ENCODE data around the gene FRMD5. TPM values are rescaled to one million over a fixed set of nuclear protein-coding genes. Genes with fewer than 3 reads are reported as not detected.

FRMD5 gene
- total RNA-seq, 2 experiments from 2014 or later: 0.15 TPM; not detected in 1

DNA sequence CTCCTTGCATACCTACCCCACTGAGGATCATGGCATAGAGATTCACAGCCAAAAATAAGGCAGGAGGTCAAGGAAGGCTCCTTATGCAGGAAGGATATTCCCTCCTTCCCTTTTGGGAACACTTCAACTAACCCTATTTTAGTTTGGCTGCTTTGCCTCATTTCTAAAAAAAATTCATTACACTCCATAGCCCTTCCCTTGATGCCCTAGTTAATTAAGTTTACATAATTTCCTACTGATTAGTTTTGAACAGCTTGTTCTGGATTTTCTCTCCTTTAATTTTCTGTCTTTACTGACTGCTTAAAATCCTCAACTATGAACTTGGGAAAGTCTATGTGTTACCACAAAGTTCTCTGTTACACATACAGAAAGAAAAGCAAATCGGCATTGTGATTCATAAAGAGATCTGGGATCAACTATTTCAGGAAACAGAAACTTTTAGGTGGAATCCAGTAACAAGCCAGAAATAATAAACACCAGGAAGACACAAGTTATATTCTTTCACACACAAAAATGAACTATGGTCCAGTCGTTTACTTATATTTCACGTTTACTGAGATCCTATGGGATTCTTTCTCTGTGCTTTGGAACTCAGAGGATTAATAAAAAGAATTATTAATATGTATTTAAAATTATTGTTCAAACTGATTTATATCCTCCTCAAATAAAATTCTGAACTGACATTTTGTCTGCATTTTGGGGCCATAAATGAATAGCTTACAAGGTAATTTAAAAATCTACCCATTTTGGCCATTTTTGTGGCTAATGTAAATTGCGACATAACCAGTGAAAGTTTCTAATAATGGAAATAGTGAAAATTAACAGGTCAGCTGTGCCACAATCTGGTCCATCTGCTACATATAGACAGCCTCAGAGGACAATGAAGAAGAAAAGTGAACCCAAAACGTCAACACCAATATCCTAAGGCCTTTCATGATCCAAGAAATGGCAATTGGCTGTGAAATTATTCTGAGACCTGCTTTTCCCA is 113.8 kb downstream of the FRMD5 start:
- H3K4me1 Mint-ChIP-seq: no peaks in the 10 kb centered on the region
- no peak for DNase-seq
- no peaks in the 10 kb centered on the region for H3K36me3 Mint-ChIP-seq (ENCODE audit: low read depth)
- POLR2A ChIA-PET: no interaction called here
- H3K9me3 Mint-ChIP-seq: no peaks in the 10 kb centered on the region
- peaks cover 47% of the 10 kb centered on the region for H3K27me3 Mint-ChIP-seq
- H3K4me3 Mint-ChIP-seq: no peak overlapping the region
- CTCF ChIA-PET: no interaction called here
- H3K27ac Mint-ChIP-seq: no peak overlapping the region

DNA sequence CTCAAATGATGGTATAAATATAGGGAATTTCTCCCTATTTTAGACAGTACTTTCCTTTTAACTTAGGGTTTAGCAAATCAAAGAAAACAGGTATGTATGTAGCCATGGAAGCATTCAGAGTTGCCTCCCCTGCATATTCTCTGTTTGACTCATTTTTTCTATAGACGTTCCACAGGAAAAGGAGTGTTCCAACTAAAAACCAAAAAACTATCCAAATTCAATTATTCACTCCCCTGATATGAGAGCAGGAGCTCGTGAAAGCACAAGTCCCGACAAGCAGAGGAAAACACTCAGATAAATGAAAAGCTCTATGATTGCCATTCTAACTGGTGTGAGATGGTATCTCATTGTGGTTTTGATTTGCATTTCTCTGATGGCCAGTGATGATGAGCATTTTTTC is 119.5 kb downstream of the FRMD5 start:
- H3K36me3 Mint-ChIP-seq (ENCODE audit: low read depth): no peaks in the 10 kb centered on the region
- CTCF ChIA-PET: no interaction called here

DNA sequence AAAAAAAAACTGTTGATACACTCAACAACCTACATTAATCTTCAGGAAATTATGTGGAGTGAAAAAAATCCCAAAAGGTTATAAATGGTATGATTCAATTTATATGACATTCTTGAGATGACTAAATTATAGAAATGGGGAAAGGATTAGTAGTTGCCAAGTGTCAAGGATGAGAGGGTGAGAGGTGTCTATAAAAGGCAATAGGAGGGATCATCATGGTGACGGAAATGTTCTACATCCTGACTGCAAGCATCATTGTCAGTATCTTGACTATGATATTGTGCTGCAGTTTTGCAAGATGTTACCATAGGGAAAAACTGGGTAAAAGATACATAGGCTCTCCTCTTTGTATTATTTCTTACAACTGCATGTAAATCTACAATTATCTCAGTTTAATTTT is 125.6 kb downstream of the FRMD5 start:
- CTCF ChIA-PET: interaction anchor here (1.5 kb wide), 1 partner anchor 12 kb away, joined by 7 read pairs; no protein-coding TSS in a partner anchor
- POLR2A ChIA-PET: no interaction called here
- Mint-ChIP-seq H3K27me3 (peaks cover 45% of the 10 kb centered on the region), H3K27ac (no peak overlapping the region), H3K4me3 (no peak overlapping the region), H3K36me3 (ENCODE audit: low read depth) (no peaks in the 10 kb centered on the region), H3K9me3 (no peaks in the 10 kb centered on the region), H3K4me1 (no peaks in the 10 kb centered on the region)
- DNase-seq: no peak

More for the DNA sequence above, 119.5 kb downstream of the FRMD5 start:
- Mint-ChIP-seq H3K4me3 (no peak overlapping the region), H3K27ac (no peak overlapping the region), H3K9me3 (no peaks in the 10 kb centered on the region), H3K4me1 (no peaks in the 10 kb centered on the region), H3K27me3 (peaks cover 39% of the 10 kb centered on the region)
- DNase-seq: no peak
- POLR2A ChIA-PET: no interaction called here

DNA sequence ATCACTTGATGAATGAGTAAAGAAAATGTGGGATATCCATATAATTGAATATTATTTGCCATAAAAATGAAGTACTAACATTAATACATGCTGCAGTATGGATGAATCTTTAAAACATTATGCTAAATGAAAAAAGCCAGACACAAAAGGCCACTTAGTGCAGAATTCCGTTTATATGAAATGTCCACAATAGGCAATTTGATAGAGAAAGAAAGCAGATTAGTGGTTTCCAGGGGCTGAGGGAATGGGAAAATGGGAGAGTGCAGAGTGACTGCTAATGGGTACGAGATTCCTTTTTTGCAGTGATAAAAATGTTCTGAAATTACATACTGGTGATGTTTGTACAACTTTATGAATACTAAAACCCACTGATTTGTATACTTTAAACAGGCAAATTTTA is 126.7 kb downstream of the FRMD5 start:
- DNase-seq: no peak
- Mint-ChIP-seq H3K27me3 (peaks cover 45% of the 10 kb centered on the region), H3K9me3 (no peaks in the 10 kb centered on the region), H3K27ac (no peak overlapping the region), H3K36me3 (ENCODE audit: low read depth) (no peaks in the 10 kb centered on the region), H3K4me3 (no peak overlapping the region), H3K4me1 (no peaks in the 10 kb centered on the region)
- POLR2A ChIA-PET: no interaction called here
- CTCF ChIA-PET: no interaction called here

DNA sequence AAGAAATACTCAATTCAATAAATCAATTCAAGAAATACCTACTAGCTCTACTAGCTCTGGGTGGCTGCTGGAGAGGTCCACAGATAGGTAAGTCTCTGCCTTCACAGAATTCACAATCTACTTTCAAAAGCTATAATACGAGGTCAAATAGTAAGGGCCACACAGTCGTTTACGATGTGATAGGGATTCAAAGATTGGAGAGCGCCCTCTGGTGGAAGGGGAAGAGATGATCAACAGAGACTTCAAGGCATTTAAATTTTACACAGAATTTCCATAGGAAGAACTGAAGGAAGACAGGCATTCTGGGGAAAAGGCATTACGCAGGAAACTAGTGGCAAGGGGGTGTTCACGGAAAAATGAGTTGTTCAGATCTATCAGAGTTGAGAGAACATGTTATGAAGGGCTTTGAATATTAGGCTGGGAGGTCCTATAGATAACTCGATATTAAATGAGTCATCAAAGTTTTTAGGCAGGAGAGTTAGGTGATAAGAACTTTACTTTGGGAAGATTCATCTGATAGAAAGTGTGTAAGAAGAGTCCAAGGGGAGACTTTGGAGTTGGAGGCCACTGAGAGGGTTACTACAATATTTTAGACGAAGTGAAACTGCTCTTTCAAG is 128.8 kb downstream of the FRMD5 start:
- Mint-ChIP-seq H3K4me3 (no peak overlapping the region), H3K27ac (no peak overlapping the region), H3K4me1 (no peaks in the 10 kb centered on the region), H3K36me3 (ENCODE audit: low read depth) (no peaks in the 10 kb centered on the region), H3K9me3 (no peaks in the 10 kb centered on the region), H3K27me3 (peaks cover 45% of the 10 kb centered on the region)
- CTCF ChIA-PET: interaction anchor here (0.7 to 1.6 kb wide), 6 partner anchors 11 to 1160 kb away, joined by 3 to 6 read pairs (median 3); no protein-coding TSS in a partner anchor
- peak; percentile 78 for DNase-seq
- POLR2A ChIA-PET: no interaction called here

DNA sequence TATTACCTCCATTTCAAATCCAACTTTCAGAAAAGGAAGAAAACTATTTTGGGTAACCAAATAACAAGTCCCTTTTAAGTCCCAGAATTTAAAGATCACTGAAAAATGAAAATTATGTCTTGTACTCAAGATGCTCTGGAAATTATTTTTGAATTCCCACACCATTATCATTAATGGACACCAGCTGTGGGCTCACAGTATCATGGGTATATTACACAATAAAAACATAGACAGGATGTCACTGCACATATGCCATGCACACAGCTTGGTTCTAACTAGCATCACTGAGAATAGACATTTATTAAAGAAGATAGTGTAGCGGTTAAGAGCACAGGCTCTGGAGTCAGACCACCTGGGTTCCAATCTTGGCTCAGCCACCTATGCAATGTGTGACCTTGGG is 130.4 kb downstream of the FRMD5 start:
- H3K36me3 Mint-ChIP-seq (ENCODE audit: low read depth): no peaks in the 10 kb centered on the region
- DNase-seq: no peak
- no peak overlapping the region for H3K4me3 Mint-ChIP-seq
- H3K9me3 Mint-ChIP-seq: no peaks in the 10 kb centered on the region
- POLR2A ChIA-PET: no interaction called here
- H3K27me3 Mint-ChIP-seq: peaks cover 43% of the 10 kb centered on the region
- CTCF ChIA-PET: no interaction called here
- H3K4me1 Mint-ChIP-seq: no peaks in the 10 kb centered on the region
- no peak overlapping the region for H3K27ac Mint-ChIP-seq

DNA sequence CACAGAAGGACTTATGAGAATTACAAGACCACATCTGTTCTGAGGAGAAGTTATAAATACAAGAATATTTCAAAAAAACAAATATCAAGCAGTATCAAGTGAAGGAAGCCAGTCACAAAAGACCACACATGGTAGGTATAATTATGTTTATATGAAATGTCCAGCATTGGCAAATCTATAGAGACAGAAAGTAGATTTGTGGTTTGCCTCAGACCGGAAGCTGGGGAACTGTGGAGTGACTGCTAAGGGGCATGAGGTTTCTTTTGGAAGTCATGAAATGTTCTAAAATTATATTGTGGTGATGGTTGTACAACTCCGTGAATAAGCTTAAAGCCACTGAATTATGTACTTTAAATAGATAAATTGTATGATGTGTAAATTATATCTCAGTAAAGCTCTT is 136.9 kb downstream of the FRMD5 start:
- CTCF ChIA-PET: interaction anchor here (1.6 kb wide), 1 partner anchor 12 kb away, joined by 7 read pairs; no protein-coding TSS in a partner anchor
- POLR2A ChIA-PET: no interaction called here
- Mint-ChIP-seq H3K4me1 (no peaks in the 10 kb centered on the region), H3K36me3 (ENCODE audit: low read depth) (no peaks in the 10 kb centered on the region), H3K4me3 (no peak overlapping the region), H3K9me3 (no peaks in the 10 kb centered on the region), H3K27ac (no peak overlapping the region), H3K27me3 (peaks cover 42% of the 10 kb centered on the region)
- no peak for DNase-seq

DNA sequence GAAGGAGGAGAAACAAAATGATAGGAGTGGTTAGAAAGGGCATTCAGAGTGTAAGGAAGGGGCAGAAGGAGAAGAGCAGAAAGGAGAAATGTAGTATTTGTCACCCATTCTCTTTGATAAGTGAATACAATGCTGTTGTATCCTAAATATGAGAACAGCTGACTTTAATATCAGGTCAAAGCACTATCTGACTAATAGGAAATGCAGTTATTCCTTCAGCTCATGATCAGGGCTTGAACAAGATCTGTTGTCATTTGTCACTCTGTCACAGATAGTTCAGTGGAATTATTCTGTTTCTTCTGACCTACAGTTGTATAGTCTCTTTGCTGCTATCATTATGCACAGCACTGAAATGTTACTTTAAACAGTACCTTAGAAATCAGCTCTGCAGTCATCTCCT is 149.4 kb downstream of the FRMD5 start:
- H3K4me1 Mint-ChIP-seq: no peaks in the 10 kb centered on the region
- CTCF ChIA-PET: interaction anchor here (0.6 kb wide), 1 partner anchor 217 kb away, joined by 3 read pairs; no protein-coding TSS in a partner anchor
- POLR2A ChIA-PET: no interaction called here
- H3K27me3 Mint-ChIP-seq: peaks cover 30% of the 10 kb centered on the region
- H3K9me3 Mint-ChIP-seq: peaks cover under 1% of the 10 kb centered on the region
- no peaks in the 10 kb centered on the region for H3K36me3 Mint-ChIP-seq (ENCODE audit: low read depth)
- H3K4me3 Mint-ChIP-seq: no peak overlapping the region
- DNase-seq: no peak
- no peak overlapping the region for H3K27ac Mint-ChIP-seq

DNA sequence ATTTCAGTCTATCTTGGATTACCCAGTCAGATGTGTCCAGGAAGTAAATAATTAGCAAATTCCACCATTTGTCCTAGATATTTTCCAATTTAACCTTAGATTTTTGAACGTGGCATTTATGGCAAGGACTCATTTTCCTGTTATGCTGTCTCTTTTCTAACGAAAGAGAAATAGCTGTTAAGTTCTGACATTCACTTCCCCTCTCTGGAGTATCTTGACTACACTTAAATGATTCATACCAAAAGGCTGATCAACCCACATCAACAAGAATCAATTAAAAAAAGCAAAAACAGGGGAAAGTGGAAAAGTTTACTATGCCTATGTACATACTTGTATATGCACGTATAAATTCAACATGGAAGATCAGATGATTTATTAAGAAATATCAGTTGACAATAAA is 149.9 kb downstream of the FRMD5 start:
- no peak overlapping the region for H3K4me3 Mint-ChIP-seq
- H3K27me3 Mint-ChIP-seq: peaks cover 32% of the 10 kb centered on the region
- peaks cover 2% of the 10 kb centered on the region for H3K9me3 Mint-ChIP-seq
- H3K36me3 Mint-ChIP-seq (ENCODE audit: low read depth): no peaks in the 10 kb centered on the region
- POLR2A ChIA-PET: interaction anchor here (0.7 kb wide), 1 partner anchor 105 kb away, joined by 3 read pairs; no protein-coding TSS in a partner anchor
- no peaks in the 10 kb centered on the region for H3K4me1 Mint-ChIP-seq
- no peak for DNase-seq
- no peak overlapping the region for H3K27ac Mint-ChIP-seq
- CTCF ChIA-PET: no interaction called here

DNA sequence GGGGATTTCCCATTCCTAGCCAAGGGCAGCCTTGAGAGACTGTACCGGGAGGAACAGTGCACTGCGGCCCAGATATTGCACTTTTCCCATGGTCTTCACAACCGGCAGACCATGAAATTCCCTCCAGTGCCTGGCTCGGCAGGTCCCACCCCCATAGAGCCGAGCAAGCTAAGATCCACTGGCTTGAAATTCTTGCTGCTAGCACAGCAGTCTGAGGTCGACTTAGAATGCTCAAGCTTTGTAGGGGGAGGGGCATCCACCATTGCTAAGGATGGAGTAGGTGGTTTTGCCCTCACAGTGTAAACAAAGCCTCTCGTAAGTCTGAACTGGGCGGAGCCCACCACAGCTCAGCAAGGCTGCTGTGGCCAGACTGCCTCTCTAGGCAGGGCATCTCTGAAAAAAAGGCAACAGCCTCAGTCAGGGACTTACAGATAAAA is 156.3 kb downstream of the FRMD5 start:
- H3K27ac Mint-ChIP-seq: no peak overlapping the region
- H3K4me3 Mint-ChIP-seq: no peak overlapping the region
- H3K36me3 Mint-ChIP-seq (ENCODE audit: low read depth): no peaks in the 10 kb centered on the region
- ChIA-PET POLR2A (no interaction called here), CTCF (no interaction called here)
- H3K27me3 Mint-ChIP-seq: peaks cover 51% of the 10 kb centered on the region
- peaks cover 2% of the 10 kb centered on the region for H3K9me3 Mint-ChIP-seq
- no peak for DNase-seq
- no peaks in the 10 kb centered on the region for H3K4me1 Mint-ChIP-seq

DNA sequence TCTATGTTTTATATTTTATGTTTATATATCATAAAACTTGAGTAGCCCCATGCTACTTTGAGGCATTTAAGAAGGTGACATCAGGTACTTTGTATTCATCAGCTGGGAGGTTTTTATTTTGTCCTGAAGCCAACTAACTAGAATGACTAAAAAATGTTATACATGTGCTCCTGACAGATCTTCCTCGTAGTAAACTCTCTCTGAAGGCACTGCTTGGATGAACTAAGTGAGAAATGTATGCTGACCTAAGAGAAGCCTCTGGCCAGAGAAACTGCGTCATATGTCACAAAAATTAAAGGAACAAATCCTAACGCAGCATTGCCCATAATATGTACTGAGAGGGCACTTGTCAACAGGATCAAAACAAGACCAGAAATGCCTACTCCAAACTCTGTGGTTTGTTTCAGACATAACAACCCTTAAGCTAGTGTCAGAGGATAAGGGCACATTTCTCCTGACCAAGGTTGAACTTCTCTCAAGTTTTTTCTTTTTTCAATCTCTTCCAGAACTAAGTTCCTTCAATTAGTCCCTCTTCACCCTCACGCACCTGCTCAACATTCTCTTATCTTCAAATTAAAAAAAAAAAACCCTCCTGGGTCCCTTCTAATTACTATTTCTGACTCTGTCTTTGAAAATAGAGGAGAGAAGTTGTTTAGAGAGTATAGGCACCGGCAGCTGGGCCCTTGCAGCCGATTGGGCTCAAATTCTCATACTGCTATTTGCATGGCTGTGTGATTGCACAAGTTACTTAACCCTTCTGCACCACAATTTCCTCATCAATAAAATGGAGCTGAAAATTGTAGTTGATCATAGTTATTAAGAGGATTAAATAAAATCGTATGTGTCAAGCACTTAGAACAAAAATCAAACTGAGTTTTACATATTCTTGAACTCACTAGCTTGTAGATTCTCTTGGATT is 159.0 kb downstream of the FRMD5 start:
- H3K4me3 Mint-ChIP-seq: no peak overlapping the region
- ChIA-PET POLR2A (no interaction called here), CTCF (no interaction called here)
- no peak overlapping the region for H3K27ac Mint-ChIP-seq
- H3K36me3 Mint-ChIP-seq (ENCODE audit: low read depth): no peaks in the 10 kb centered on the region
- no peaks in the 10 kb centered on the region for H3K4me1 Mint-ChIP-seq
- DNase-seq: no peak
- H3K27me3 Mint-ChIP-seq: peaks cover 47% of the 10 kb centered on the region
- peaks cover 5% of the 10 kb centered on the region for H3K9me3 Mint-ChIP-seq

DNA sequence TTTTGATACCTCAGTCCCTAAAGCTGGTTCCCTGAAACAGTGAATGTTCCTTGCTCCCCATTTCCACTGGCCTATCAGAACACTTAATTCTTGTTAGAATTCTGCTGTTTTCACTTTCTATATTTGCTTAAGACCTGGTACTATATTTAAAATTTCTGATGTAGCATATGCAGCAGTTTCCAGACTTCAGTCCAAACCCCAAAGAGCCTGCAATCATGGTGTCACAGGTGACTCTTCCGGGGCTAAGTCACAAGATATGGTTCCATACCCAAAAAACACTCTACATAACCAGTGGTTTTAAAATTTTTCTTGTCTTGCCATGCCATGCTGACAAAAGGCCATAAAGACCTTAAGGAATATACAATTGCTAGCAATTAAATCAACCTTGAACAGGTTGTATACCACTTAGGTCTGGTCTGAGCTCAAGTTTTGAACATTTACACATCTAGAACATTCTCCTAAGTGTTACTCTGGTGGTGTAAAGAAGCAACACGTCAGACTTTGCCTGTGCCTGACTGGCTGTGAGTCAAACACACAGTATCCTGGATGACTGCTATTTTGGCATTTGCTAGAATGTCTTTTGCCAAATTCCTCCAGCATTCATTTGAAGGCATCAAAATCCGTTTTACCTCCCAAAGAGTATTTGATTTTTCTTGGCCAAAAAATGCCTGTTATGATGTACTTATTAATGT is 160.0 kb downstream of the FRMD5 start:
- no peak overlapping the region for H3K4me3 Mint-ChIP-seq
- no peaks in the 10 kb centered on the region for H3K36me3 Mint-ChIP-seq (ENCODE audit: low read depth)
- DNase-seq: no peak
- H3K4me1 Mint-ChIP-seq: no peaks in the 10 kb centered on the region
- POLR2A ChIA-PET: no interaction called here
- no peak overlapping the region for H3K27ac Mint-ChIP-seq
- peaks cover 2% of the 10 kb centered on the region for H3K9me3 Mint-ChIP-seq
- CTCF ChIA-PET: interaction anchor here (0.6 to 1.2 kb wide), 3 partner anchors 40 to 1229 kb away, joined by 3 to 5 read pairs (median 5); no protein-coding TSS in a partner anchor
- peaks cover 47% of the 10 kb centered on the region for H3K27me3 Mint-ChIP-seq
